ENCODE measurements around the gene ZMIZ2. TPM values are rescaled to one million over a fixed set of nuclear protein-coding genes. Genes with fewer than 3 reads are reported as not detected.

The ZMIZ2 gene
- total RNA-seq, 2 experiments from 2014 or later, result 131 to 134 TPM

DNA sequence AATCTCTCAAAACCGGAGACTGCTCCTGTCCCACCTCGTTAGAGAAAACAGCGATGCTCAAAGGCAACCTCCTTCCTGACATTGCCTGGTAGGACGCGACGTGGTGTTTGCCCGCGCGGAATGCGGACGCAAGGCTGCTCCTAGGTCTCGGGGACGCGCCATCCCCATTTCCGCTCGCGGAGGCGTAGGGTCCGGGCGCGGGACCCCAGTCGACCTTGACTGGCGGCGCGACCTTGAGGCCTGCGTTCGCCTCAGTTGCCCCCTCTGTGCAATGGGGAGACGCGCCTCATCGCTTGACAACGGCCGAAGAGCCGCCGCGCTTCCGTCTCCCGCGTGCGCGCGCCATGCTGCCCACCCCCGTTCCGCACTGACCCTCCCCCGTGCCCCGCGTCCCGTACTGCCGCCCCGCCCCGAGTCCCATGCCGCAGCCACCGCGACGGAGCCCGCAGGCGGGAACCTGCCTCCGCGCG, 47.4 kb downstream of the ZMIZ2 start:
- no peak for DNase-seq
- peak; percentile 34 for ATAC-seq
- intact Hi-C loops (cut with micrococcal nuclease), result no loop called here
- H3K4me1 Mint-ChIP-seq (ENCODE audit: low read depth), result peaks cover 21% of the 10 kb centered on the region
- H3K4me3 Mint-ChIP-seq, result peak overlapping the region; percentile 92
- H3K27me3 Mint-ChIP-seq, result no peaks in the 10 kb centered on the region
- CTCF ChIA-PET, result no interaction called here
- TF ChIP-seq, protein P1, sequence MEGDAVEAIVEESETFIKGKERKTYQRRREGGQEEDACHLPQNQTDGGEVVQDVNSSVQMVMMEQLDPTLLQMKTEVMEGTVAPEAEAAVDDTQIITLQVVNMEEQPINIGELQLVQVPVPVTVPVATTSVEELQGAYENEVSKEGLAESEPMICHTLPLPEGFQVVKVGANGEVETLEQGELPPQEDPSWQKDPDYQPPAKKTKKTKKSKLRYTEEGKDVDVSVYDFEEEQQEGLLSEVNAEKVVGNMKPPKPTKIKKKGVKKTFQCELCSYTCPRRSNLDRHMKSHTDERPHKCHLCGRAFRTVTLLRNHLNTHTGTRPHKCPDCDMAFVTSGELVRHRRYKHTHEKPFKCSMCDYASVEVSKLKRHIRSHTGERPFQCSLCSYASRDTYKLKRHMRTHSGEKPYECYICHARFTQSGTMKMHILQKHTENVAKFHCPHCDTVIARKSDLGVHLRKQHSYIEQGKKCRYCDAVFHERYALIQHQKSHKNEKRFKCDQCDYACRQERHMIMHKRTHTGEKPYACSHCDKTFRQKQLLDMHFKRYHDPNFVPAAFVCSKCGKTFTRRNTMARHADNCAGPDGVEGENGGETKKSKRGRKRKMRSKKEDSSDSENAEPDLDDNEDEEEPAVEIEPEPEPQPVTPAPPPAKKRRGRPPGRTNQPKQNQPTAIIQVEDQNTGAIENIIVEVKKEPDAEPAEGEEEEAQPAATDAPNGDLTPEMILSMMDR (IDR thresholded peaks at IDR 0.05), result no peak
- H3K27ac Mint-ChIP-seq, result peak overlapping the region; percentile 99
- H3K9me3 Mint-ChIP-seq, result no peaks in the 10 kb centered on the region
- H3K36me3 Mint-ChIP-seq (ENCODE audit: low read depth), result peaks cover 43% of the 10 kb centered on the region
- POLR2A ChIA-PET, result interaction anchor here (1.0 to 1.8 kb wide), 4 partner anchors 8 to 51 kb away, joined by 3 to 6 read pairs (median 4); no protein-coding TSS in a partner anchor

DNA sequence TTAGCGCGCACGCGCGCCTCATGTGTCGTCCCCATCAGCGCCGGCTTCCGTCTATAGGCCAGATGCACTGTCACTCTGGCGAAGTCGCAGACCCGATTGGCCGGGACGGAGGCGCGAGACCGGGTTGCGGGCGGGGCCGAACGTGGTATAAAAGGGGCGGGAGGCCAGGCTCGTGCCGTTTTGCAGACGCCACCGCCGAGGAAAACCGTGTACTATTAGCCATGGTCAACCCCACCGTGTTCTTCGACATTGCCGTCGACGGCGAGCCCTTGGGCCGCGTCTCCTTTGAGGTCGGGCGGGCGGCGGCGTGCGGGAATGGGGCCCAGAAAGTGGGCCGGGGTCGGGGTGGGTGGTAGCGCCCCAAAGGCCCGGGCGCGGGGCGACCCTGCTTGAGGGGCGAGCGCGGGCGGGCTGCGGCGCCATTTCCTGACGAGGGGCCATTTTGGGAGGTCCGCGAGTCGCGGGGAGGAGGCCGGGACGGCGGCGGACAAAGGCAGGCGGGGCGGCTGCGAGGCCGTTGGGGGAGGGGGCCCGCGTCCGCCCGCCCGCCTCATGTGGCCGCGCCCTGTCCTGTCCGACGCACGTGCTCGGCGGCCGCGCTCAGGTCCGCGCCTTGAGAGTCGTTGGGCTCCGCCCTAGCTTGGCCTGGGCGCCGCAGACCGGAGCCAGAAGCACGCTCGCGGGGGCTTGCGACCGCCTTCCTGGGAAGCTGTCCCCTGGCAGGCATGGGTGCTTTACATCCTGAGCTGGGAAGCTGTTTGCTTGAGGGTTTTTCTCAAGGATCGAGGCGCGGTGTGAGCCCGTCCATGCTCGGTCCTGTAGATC, 48.1 kb downstream of the ZMIZ2 start, which contains the start of gene PPIA:
PPIA (plus strand) TSS at position 178 of the 825 bp plus-strand sequence; CDS start at position 222, 44 bp downstream.
- POLR2A ChIA-PET, result interaction anchor here (0.5 to 2.8 kb wide), 18 partner anchors 9 to 752 kb away, joined by 3 to 28 read pairs (median 6); partner anchors contain the start of genes DBNL, H2AZ2, PURB and TMED4
- no peaks in the 10 kb centered on the region for H3K27me3 Mint-ChIP-seq
- peaks cover 49% of the 10 kb centered on the region for H3K36me3 Mint-ChIP-seq (ENCODE audit: low read depth)

DNA sequence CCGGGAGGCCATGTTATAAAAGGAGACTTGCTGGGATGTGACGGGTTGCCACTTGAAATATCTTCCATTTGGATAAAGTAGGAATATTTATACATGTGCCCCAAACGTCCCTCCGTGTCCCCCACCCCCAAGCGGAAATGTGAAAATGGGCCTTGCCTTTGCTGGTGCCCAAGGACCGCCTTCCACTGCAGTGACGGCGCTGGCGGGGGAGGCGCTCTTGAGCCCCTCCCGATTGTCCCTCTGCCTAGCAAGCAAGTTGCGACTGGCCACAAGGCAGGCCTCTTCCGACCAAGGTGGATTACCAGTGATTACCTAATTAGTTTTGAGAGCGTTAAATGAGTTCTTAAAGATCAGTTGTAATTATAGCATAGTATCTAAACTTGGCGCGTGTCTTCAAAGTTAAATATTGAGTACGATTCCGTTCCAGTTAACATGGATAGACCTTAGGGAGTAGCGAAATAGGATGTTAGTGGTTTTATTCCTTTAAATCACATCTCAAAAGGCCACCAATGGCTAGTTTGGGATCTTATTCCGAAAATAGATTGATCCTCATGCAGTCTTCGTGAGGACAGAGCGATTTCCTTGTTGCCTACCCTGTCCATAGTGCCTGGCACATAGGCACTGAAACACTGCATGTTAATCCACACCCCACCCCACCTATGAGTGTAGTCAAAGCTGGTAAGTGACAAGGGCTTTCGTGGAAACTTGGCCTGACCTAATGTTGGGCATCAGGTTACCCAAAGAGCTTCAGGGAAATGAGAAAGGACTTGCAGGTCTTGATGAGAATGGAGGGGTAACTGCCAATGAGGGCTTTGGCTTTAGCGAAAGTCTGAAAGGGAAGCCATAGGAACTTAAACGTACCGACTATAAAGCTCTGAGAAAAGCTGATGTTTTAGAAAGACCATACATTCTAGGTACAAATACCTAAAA, 48.9 kb downstream of the ZMIZ2 start:
- Mint-ChIP-seq H3K4me3 (peak overlapping the region; percentile 92), H3K36me3 (ENCODE audit: low read depth) (peaks cover 57% of the 10 kb centered on the region), H3K27ac (peak overlapping the region; percentile 99), H3K4me1 (ENCODE audit: low read depth) (peaks cover 29% of the 10 kb centered on the region), H3K9me3 (no peaks in the 10 kb centered on the region), H3K27me3 (no peaks in the 10 kb centered on the region)
- DNase-seq (peak; percentile 91), ATAC-seq (peak; percentile 63)
- intact Hi-C loops (cut with micrococcal nuclease), result loop anchor here (2.0 kb wide), 1 partner anchor 49 kb away; no protein-coding TSS in a partner anchor
- ChIA-PET POLR2A (interaction anchor here (0.5 to 2.8 kb wide), 40 partner anchors 8 to 753 kb away, joined by 3 to 28 read pairs (median 4); partner anchors contain the start of genes DBNL, H2AZ2, MYO1G and PURB), CTCF (interaction anchor here (0.6 to 1.8 kb wide), 8 partner anchors 48 to 1177 kb away, joined by 3 to 13 read pairs (median 4); partner anchors contain the start of gene H2AZ2)
- TF ChIP-seq, protein P1 (IDR thresholded peaks at IDR 0.05), result peak; percentile 30

More for the DNA sequence above, 48.1 kb downstream of the ZMIZ2 start, which contains the start of gene PPIA:
- peak; percentile 90 for ATAC-seq
- CTCF ChIA-PET, result interaction anchor here (1.5 kb wide), 1 partner anchor 61 kb away, joined by 3 read pairs; no protein-coding TSS in a partner anchor
- Mint-ChIP-seq H3K27ac (peak within 1 kb of the TSS; percentile 99), H3K9me3 (no peaks in the 10 kb centered on the region), H3K4me1 (ENCODE audit: low read depth) (peaks cover 27% of the 10 kb centered on the region), H3K4me3 (peak within 1 kb of the TSS; percentile 92)
- intact Hi-C loops (cut with micrococcal nuclease), result no loop called here
- DNase-seq, result peak; percentile 97
- TF ChIP-seq, protein P1 (IDR thresholded peaks at IDR 0.05), result no peak

DNA sequence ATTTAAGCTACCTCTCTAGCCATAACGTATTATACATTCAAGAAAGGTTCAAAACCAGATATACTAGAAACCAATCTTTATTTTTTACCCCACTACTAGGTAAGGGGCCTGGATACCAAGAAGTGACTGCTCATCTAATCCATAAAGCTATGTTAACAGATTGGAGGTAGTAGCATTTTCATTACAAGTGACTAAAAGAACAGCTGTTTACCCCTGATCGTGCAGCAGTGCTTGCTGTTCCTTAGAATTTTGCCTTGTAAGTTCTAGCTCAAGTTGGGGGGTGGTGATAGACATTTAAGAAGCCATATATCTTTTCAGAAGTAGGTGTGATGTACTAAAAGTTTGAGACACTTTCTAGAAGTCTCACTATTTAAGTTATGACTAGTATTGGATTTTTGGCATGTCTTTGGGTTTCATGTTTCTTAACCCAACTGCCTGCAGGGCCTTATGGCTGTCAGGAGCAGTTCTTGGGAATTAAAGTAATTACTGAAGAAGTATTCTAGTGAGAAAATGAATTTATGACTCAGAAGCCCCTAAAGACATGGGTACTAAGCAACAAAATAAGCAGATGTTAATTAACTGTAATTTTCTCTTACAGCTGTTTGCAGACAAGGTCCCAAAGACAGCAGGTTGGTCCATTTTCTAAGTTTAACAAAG, 50.1 kb downstream of the ZMIZ2 start:
- H3K27ac Mint-ChIP-seq, result peak overlapping the region; percentile 99
- H3K27me3 Mint-ChIP-seq, result no peaks in the 10 kb centered on the region
- TF ChIP-seq, protein P1 (IDR thresholded peaks at IDR 0.05), result no peak
- H3K4me1 Mint-ChIP-seq (ENCODE audit: low read depth), result peaks cover 31% of the 10 kb centered on the region
- H3K9me3 Mint-ChIP-seq, result no peaks in the 10 kb centered on the region
- POLR2A ChIA-PET, result interaction anchor here (0.7 to 2.8 kb wide), 31 partner anchors 9 to 687 kb away, joined by 3 to 28 read pairs (median 4); partner anchors contain the start of genes H2AZ2, MYO1G, PURB and TMED4
- DNase-seq (no peak), ATAC-seq (no peak)
- peak overlapping the region; percentile 92 for H3K4me3 Mint-ChIP-seq
- intact Hi-C loops (cut with micrococcal nuclease), result loop anchor here (2.0 kb wide), 1 partner anchor 48 kb away; no protein-coding TSS in a partner anchor
- CTCF ChIA-PET, result interaction anchor here (0.7 to 1.8 kb wide), 9 partner anchors 17 to 233 kb away, joined by 3 to 13 read pairs (median 4); partner anchors contain the start of gene H2AZ2
- H3K36me3 Mint-ChIP-seq (ENCODE audit: low read depth), result peaks cover 64% of the 10 kb centered on the region

Data from activated CD8-positive, alpha-beta T cell treated with anti-CD3 and anti-CD28 coated beads for 36 hours (primary cell).